OCI-LY7 (cell line): ENCODE measurements around the gene LDLRAD2. TPM values are rescaled to one million over a fixed set of nuclear protein-coding genes. Genes with fewer than 3 reads are reported as not detected.

Experiments
- BruUV-seq: library from RNA; stranded (reverse); fragments of 400-500 nt; replicated peaks from 2 replicates; lab custom pipeline; 2021; lab: Mats Ljungman, UMichigan
- CTCF ChIA-PET: fragments of 300-600 bp; sonication (Branson Sonifier 250); formaldehyde crosslinking; loops from one replicate; lab custom pipeline; 2022; ENCODE audit warnings: antibody characterized with exemption; ENCODE audit not compliant: unreplicated experiment; lab: Charles Lee
- POLR2A ChIA-PET: fragments of 300-600 bp; sonication (Branson Sonifier 250); formaldehyde crosslinking; loops from one replicate; lab custom pipeline; 2022; ENCODE audit warnings: antibody characterized with exemption; lab: Charles Lee
- DNase-seq: peaks from one replicate; pipeline ENCODE4 v3.0.0-alpha.2; 2015; ENCODE audit warnings: low spot score
- H2AFZ ChIP-seq: fragments of 200-600 bp; sonication (generic), shearing (Covaris generic); 2 replicates; pipeline ENCODE4 v1.6.1; 2014; ENCODE audit warnings: mild to moderate bottlenecking, antibody characterized with exemption, low read length, moderate library complexity
- H3K27ac ChIP-seq: fragments of 200-600 bp; sonication (generic); 2 replicates; pipeline ENCODE4 v1.5.1; 2014; ENCODE audit warnings: mixed run types, low read depth, mild to moderate bottlenecking, moderate library complexity, low read length, inconsistent platforms; ENCODE audit not compliant: poor library complexity, severe bottlenecking
- H3K36me3 ChIP-seq: fragments of 200-600 bp; sonication (generic); 2 replicates; pipeline ENCODE4 v1.6.1; 2014; ENCODE audit warnings: mild to moderate bottlenecking, antibody characterized with exemption, low read length, moderate library complexity, mixed read lengths; ENCODE audit not compliant: insufficient read depth
- H3K4me1 ChIP-seq: fragments of 200-600 bp; sonication (generic); 2 replicates; pipeline ENCODE4 v1.5.1; 2014; ENCODE audit warnings: mild to moderate bottlenecking, low read length; ENCODE audit not compliant: insufficient read depth, poor library complexity, severe bottlenecking
- H3K4me2 ChIP-seq: fragments of 200-600 bp; sonication (generic); 2 replicates; pipeline ENCODE4 v1.6.1; 2014; ENCODE audit warnings: mild to moderate bottlenecking, low read length
- H3K4me3 ChIP-seq: fragments of 200-600 bp; sonication (generic); 2 replicates; pipeline ENCODE4 v1.5.1; 2014; ENCODE audit warnings: mild to moderate bottlenecking, low read depth, low read length; ENCODE audit not compliant: poor library complexity, severe bottlenecking
- H3K79me2 ChIP-seq: fragments of 200-600 bp; sonication (generic); 2 replicates; pipeline ENCODE4 v1.6.1; 2016; ENCODE audit warnings: low read depth, mild to moderate bottlenecking, low read length, moderate library complexity, mixed read lengths; ENCODE audit not compliant: insufficient read depth
- H3K9me2 ChIP-seq: fragments of 200-600 bp; sonication (generic); 2 replicates; pipeline ENCODE4 v1.6.1; 2016; ENCODE audit warnings: mild to moderate bottlenecking, low read length, mixed read lengths; ENCODE audit not compliant: insufficient read depth
- H3K9me3 ChIP-seq: fragments of 200-600 bp; sonication (generic); 2 replicates; pipeline ENCODE4 v1.6.1; 2014; ENCODE audit warnings: mild to moderate bottlenecking, mixed run types, low read length, mixed read lengths
- H4K20me1 ChIP-seq: fragments of 200-600 bp; sonication (generic); 2 replicates; pipeline ENCODE4 v1.6.1; 2014; ENCODE audit warnings: mild to moderate bottlenecking, antibody characterized with exemption, low read length, moderate library complexity, mixed read lengths; ENCODE audit not compliant: insufficient read depth
- EZH2phosphoT487 ChIP-seq: fragments of 200-600 bp; sonication (generic); IDR thresholded peaks from 2 replicates; pipeline ENCODE4 v1.6.1; 2018; ENCODE audit warnings: low read depth, borderline replicate concordance, mild to moderate bottlenecking, mixed run types, antibody characterized with exemption, low read length, moderate library complexity, mixed read lengths
- intact Hi-C: fragments of 100-400 bp; cut with micrococcal nuclease; formaldehyde crosslinking; loops from one replicate; pipeline ENCODE4 v1.10.0; 2022; ENCODE audit not compliant: unreplicated experiment
- total RNA-seq, 2 experiments: library from RNA; depleted of rRNA in 1 of 2; stranded (reverse); fragments of >200 nt in 1 of 2; shearing (Covaris generic) in 1 of 2; gene quantifications; 2 replicates each; pipeline ENCODE4 v1.2.3, GENCODE V29; 2014 to 2022
- TF ChIP-seq, protein P1 (sequence below): fragments of 200-600 bp; sonication (generic); conservative IDR thresholded peaks from 2 replicates; pipeline ENCODE4 v1.5.1; 2014; ENCODE audit warnings: mild to moderate bottlenecking, antibody characterized with exemption, low read length, moderate library complexity, mixed read lengths

The LDLRAD2 gene
- total RNA-seq, 2 experiments from 2014 or later: not detected

DNA sequence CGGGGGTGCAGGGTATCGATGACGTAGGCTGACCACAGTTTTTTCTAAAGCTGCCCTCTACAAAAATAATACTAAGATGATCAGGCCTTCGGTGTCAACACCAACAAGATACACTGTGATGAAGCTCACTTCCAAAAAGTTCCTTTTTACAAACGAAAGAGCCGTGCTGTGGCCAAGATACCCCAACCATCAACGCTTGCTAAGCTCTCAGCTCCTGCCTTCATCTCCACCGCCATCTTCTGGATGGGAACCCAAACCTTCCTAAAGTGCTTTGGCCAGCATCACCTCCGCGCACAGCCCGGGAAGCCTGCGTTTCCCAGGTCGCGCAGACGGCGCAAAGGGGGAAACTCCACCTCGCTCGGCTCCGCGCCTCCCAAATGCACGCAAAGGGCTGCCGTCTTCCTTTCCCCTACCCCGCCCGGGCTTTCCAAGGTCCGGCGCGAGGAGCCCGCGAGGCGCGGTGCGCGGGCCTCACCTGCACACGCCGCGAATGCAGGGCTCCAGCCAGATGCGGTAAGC, 29.7 kb upstream of the LDLRAD2 start:
- DNase-seq: peak; percentile 76
- Histone ChIP-seq H3K79me2 (peaks cover 51% of the 10 kb centered on the region), H2AFZ (peak overlapping the region; percentile 38; the same call in 1 of the 2 replicates), H3K9me2 (no peaks in the 10 kb centered on the region), H3K4me1 (peaks cover 21% of the 10 kb centered on the region), H3K4me2 (peak overlapping the region; percentile 82), H3K36me3 (peaks cover 16% of the 10 kb centered on the region), H3K27ac (peak overlapping the region; percentile 94), H3K4me3 (peak overlapping the region; percentile 85), H4K20me1 (peaks cover 11% of the 10 kb centered on the region), H3K9me3 (no peaks in the 10 kb centered on the region)
- POLR2A ChIA-PET: interaction anchor here (0.5 to 2.5 kb wide), 6 partner anchors 13 to 560 kb away, joined by 3 to 13 read pairs (median 4); no protein-coding TSS in a partner anchor
- no TSS peak for BruUV-seq
- CTCF ChIA-PET: interaction anchor here (1.3 kb wide), 1 partner anchor 73 kb away, joined by 3 read pairs; no protein-coding TSS in a partner anchor
- no peak for TF ChIP-seq EZH2phosphoT487
- TF ChIP-seq, protein P1, sequence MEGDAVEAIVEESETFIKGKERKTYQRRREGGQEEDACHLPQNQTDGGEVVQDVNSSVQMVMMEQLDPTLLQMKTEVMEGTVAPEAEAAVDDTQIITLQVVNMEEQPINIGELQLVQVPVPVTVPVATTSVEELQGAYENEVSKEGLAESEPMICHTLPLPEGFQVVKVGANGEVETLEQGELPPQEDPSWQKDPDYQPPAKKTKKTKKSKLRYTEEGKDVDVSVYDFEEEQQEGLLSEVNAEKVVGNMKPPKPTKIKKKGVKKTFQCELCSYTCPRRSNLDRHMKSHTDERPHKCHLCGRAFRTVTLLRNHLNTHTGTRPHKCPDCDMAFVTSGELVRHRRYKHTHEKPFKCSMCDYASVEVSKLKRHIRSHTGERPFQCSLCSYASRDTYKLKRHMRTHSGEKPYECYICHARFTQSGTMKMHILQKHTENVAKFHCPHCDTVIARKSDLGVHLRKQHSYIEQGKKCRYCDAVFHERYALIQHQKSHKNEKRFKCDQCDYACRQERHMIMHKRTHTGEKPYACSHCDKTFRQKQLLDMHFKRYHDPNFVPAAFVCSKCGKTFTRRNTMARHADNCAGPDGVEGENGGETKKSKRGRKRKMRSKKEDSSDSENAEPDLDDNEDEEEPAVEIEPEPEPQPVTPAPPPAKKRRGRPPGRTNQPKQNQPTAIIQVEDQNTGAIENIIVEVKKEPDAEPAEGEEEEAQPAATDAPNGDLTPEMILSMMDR: peak; percentile 59
- intact Hi-C loops: loop anchor here (2.0 kb wide), 3 partner anchors 20 to 182 kb away; no protein-coding TSS in a partner anchor

DNA sequence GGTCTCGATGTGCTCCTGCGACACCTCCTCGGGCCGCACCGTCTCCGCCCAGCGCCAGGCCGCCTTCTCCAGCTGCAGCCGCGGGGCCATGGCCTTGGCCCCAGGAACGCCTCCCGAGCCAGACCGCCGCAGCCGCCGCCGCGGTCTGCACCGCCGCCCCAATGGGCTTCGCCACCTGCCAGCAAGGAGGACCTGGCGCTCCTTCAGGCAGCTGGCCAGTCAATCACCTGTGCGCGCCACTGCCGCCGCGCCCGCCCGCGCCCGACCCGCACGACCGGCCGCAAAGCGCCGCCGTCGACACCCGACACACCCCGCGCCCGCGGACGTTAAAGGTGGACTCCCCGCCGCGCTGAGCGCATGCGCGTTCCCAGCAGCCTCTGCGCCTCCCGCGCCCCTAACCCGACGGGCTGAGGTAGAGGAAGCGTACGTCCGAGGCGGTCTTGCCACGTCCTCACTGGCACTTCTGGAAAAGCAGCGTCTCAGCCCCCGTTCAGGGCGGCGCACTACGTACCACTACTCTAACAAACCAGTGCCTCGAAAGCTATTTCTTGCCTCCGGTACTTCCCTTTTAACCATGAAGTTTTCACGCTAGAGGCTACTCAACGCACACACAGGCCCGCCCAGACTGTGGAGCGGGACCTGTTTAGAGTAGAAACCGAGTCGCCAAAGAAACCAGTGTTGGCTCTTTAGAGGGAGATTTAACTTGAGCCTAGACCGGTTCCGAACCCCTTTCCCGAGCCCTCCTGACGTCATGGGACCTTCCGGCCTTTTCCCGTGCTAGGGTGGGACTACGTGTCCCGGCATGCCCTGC, 29.0 kb upstream of the LDLRAD2 start, which contains the start of gene USP48:
TSS of gene USP48 (minus strand) at position 282 of the 811 bp plus-strand sequence. CDS start at position 90, 192 bp downstream.
- H3K4me2 ChIP-seq: peak within 1 kb of the TSS; percentile 90
- H3K79me2 ChIP-seq: peaks cover 45% of the 10 kb centered on the region
- ChIA-PET CTCF (interaction anchor here (1.3 kb wide), 1 partner anchor 74 kb away, joined by 3 read pairs; no protein-coding TSS in a partner anchor), POLR2A (interaction anchor here (0.5 to 2.5 kb wide), 5 partner anchors 13 to 561 kb away, joined by 3 to 13 read pairs (median 4); no protein-coding TSS in a partner anchor)
- H3K4me1 ChIP-seq: peaks cover 21% of the 10 kb centered on the region
- H3K36me3 ChIP-seq: peaks cover 11% of the 10 kb centered on the region
- TSS peak; percentile 98 for BruUV-seq
- H2AFZ ChIP-seq: peak within 1 kb of the TSS; percentile 80
- intact Hi-C loops: loop anchor here (2.0 kb wide), 3 partner anchors 20 to 182 kb away; no protein-coding TSS in a partner anchor
- no peaks in the 10 kb centered on the region for H3K9me2 ChIP-seq
- H3K9me3 ChIP-seq: no peaks in the 10 kb centered on the region
- no peak for TF ChIP-seq EZH2phosphoT487
- TF ChIP-seq, protein P1: no peak; the same call in 1 of the 2 replicates
- H4K20me1 ChIP-seq: peaks cover 11% of the 10 kb centered on the region
- peak within 1 kb of the TSS; percentile 85 for H3K4me3 ChIP-seq
- H3K27ac ChIP-seq: peak within 1 kb of the TSS; percentile 94
- DNase-seq: peak; percentile 99
